Activated CD4-positive, alpha-beta memory T cell treated with anti-CD3 and anti-CD28 coated beads, Interleukin-2, amount 10 ng/mL, durations not matched to agents 7 days and 5 days (primary cell): Measurements from ENCODE around the gene RABGEF1. TPM values are rescaled to one million over a fixed set of nuclear protein-coding genes. Genes with fewer than 3 reads are reported as not detected.
"Not testable (repeated sequence)": the region's sequence is repeated elsewhere in the genome, so short reads cannot be mapped to it uniquely, and the experiment has no call there.

ENCODE experiments used
- CTCF ChIA-PET: fragments of 350-600 bp; sonication (Branson Sonifier 250); formaldehyde crosslinking; loops from one replicate; lab custom pipeline; 2021; ENCODE audit warnings: antibody characterized with exemption, inconsistent platforms; lab: Charles Lee
- POLR2A ChIA-PET: fragments of 350-600 bp; sonication (Branson Sonifier 250); formaldehyde crosslinking; loops from one replicate; lab custom pipeline; 2021; ENCODE audit warnings: antibody characterized with exemption; lab: Charles Lee
- DNase-seq: peaks from one replicate; pipeline ENCODE4 v3.0.0-alpha.2; 2020
- H3K27ac Mint-ChIP-seq: one replicate; pipeline ENCODE4 v1.8.0; 2021; ENCODE audit warnings: mild to moderate bottlenecking, mixed read lengths
- H3K27me3 Mint-ChIP-seq: one replicate; pipeline ENCODE4 v1.8.0; 2021; ENCODE audit warnings: mixed read lengths
- H3K36me3 Mint-ChIP-seq: one replicate; pipeline ENCODE4 v1.8.0; 2021; ENCODE audit warnings: low read depth, mixed read lengths
- H3K4me1 Mint-ChIP-seq: one replicate; pipeline ENCODE4 v1.8.0; 2021; ENCODE audit warnings: mixed read lengths
- H3K4me3 Mint-ChIP-seq: one replicate; pipeline ENCODE4 v1.8.0; 2021; ENCODE audit warnings: mild to moderate bottlenecking, mixed read lengths
- H3K9me3 Mint-ChIP-seq: one replicate; pipeline ENCODE4 v1.8.0; 2021; ENCODE audit warnings: mixed read lengths
- total RNA-seq, 2 experiments: library from RNA; stranded (reverse); gene quantifications; one replicate each; pipeline ENCODE4 v1.2.3, GENCODE V29; 2021

RABGEF1 gene
- total RNA-seq, 2 experiments from 2014 or later = 22.1 to 24.2 TPM

DNA sequence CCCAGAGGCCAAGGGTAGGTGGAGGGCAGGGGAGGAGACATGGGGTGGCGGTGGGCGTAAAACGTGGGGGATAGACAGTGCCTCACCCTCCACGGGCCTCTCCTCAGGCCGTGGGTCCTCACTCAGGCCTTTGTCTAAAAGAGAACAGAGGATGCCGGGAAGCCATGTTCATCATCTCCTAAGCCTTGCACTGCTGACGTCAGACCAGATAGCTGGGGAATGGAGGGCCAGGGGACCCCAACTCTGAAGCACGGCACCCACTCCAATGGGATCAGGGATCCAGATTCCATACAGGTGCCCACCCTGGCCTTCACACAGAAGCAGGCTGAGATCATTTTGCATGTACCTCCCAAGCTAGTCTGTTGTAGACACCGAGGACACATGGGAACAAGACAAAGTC is 97.1 kb downstream of the RABGEF1 start:
- POLR2A ChIA-PET = no interaction called here
- Mint-ChIP-seq H3K4me1 (no peaks in the 10 kb centered on the region), H3K36me3 (no peaks in the 10 kb centered on the region), H3K27ac (no peak overlapping the region), H3K27me3 (no peaks in the 10 kb centered on the region), H3K4me3 (no peak overlapping the region), H3K9me3 (no peaks in the 10 kb centered on the region)
- DNase-seq = no peak
- CTCF ChIA-PET = no interaction called here

- Mint-ChIP-seq H3K27ac (no peak overlapping the region), H3K36me3 (peaks cover 2% of the 10 kb centered on the region), H3K4me3 (no peak overlapping the region), H3K9me3 (no peaks in the 10 kb centered on the region), H3K27me3 (peaks cover 2% of the 10 kb centered on the region), H3K4me1 (peaks cover 12% of the 10 kb centered on the region)
- DNase-seq = no peak
- ChIA-PET CTCF (no interaction called here), POLR2A (no interaction called here)
These were observed 99.3 kb downstream of the RABGEF1 start for GRCh38 chr7:66839814-66840213.

GRCh38 chr7:66840316-66840715 is 99.8 kb downstream of the RABGEF1 start:
- Mint-ChIP-seq H3K9me3 (no peaks in the 10 kb centered on the region), H3K27me3 (peaks cover 2% of the 10 kb centered on the region), H3K4me1 (peaks cover 15% of the 10 kb centered on the region), H3K27ac (no peak overlapping the region), H3K36me3 (peaks cover 5% of the 10 kb centered on the region), H3K4me3 (no peak overlapping the region)
- CTCF ChIA-PET = no interaction called here
- DNase-seq = no peak
- POLR2A ChIA-PET = no interaction called here

DNA sequence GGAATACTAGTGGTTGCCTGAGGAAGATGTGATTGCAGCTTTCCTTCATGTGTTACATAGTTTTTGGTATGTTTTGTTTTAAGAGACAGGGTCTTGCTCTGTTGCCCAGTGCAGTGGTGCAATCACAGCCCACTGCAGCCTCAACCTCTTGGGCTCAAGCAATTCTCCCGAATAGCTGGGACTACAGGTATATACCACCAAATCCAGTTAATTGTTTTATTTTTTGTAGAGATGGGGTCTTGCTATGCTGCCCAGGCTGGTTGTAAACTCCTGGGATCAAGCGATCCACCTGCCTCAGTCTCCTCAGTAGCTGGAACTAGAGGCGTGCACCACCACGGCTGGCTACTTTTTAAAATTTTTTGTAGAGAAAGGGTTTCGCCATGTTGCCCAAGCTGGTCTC is 101.4 kb downstream of the RABGEF1 start:
- ChIA-PET POLR2A (no interaction called here), CTCF (no interaction called here)
- Mint-ChIP-seq H3K27ac (no peak overlapping the region), H3K4me1 (peaks cover 24% of the 10 kb centered on the region), H3K9me3 (no peaks in the 10 kb centered on the region), H3K27me3 (peaks cover 2% of the 10 kb centered on the region), H3K36me3 (peaks cover 5% of the 10 kb centered on the region), H3K4me3 (no peak overlapping the region)
- DNase-seq = no peak

GRCh38 chr7:66843492-66843891 is 103.0 kb downstream of the RABGEF1 start:
- H3K27me3 Mint-ChIP-seq, H3K27ac Mint-ChIP-seq, DNase-seq, H3K36me3 Mint-ChIP-seq, H3K9me3 Mint-ChIP-seq: not testable (repeated sequence)
- H3K4me3 Mint-ChIP-seq = peak overlapping the region; percentile 98
- CTCF ChIA-PET = interaction anchor here (1.4 to 2.6 kb wide), 3 partner anchors 52 to 459 kb away, joined by 6 to 7 read pairs (median 6); no protein-coding TSS in a partner anchor
- peaks cover 35% of the 10 kb centered on the region for H3K4me1 Mint-ChIP-seq
- POLR2A ChIA-PET = interaction anchor here (1.1 to 2.8 kb wide), 8 partner anchors 10 to 430 kb away, joined by 3 to 53 read pairs (median 10); partner anchors contain the start of genes RABGEF1, SBDS, TMEM248 and TYW1

GRCh38 chr7:66844552-66845378 is 104.2 kb downstream of the RABGEF1 start:
- no peaks in the 10 kb centered on the region for H3K9me3 Mint-ChIP-seq
- H3K27me3 Mint-ChIP-seq = peaks cover 2% of the 10 kb centered on the region
- POLR2A ChIA-PET = interaction anchor here (0.6 to 2.8 kb wide), 38 partner anchors 9 to 1471 kb away, joined by 3 to 53 read pairs (median 5); partner anchors contain the start of genes CRCP, KCTD7, RABGEF1 and SBDS
- H3K4me3 Mint-ChIP-seq = peak overlapping the region; percentile 98
- H3K27ac Mint-ChIP-seq = peak overlapping the region; percentile 99
- CTCF ChIA-PET = interaction anchor here (0.6 to 2.6 kb wide), 19 partner anchors 12 to 458 kb away, joined by 3 to 17 read pairs (median 4); partner anchors contain the start of genes SBDS and TYW1
- DNase-seq = peak; percentile 99
- peaks cover 5% of the 10 kb centered on the region for H3K36me3 Mint-ChIP-seq
- H3K4me1 Mint-ChIP-seq = peaks cover 36% of the 10 kb centered on the region

- H3K4me3 Mint-ChIP-seq = peak overlapping the region; percentile 98
- peaks cover 36% of the 10 kb centered on the region for H3K4me1 Mint-ChIP-seq
- H3K27me3 Mint-ChIP-seq = peaks cover 2% of the 10 kb centered on the region
- POLR2A ChIA-PET = interaction anchor here (1.3 to 2.8 kb wide), 19 partner anchors 9 to 352 kb away, joined by 4 to 53 read pairs (median 9); partner anchors contain the start of genes KCTD7, RABGEF1, SBDS and TMEM248
- CTCF ChIA-PET = interaction anchor here (0.8 to 2.6 kb wide), 13 partner anchors 12 to 457 kb away, joined by 3 to 17 read pairs (median 4); partner anchors contain the start of genes SBDS and TYW1
- H3K9me3 Mint-ChIP-seq = no peaks in the 10 kb centered on the region
- peaks cover 5% of the 10 kb centered on the region for H3K36me3 Mint-ChIP-seq
- no peak for DNase-seq
- peak overlapping the region; percentile 99 for H3K27ac Mint-ChIP-seq
These were observed 105.0 kb downstream of the RABGEF1 start for GRCh38 chr7:66845379-66846095.

GRCh38 chr7:66846096-66846445 is 105.5 kb downstream of the RABGEF1 start:
- H3K36me3 Mint-ChIP-seq, H3K27me3 Mint-ChIP-seq, DNase-seq, POLR2A ChIA-PET, CTCF ChIA-PET, H3K9me3 Mint-ChIP-seq: not testable (repeated sequence)
- H3K4me1 Mint-ChIP-seq = peaks cover 36% of the 10 kb centered on the region
- peak overlapping the region; percentile 98 for H3K4me3 Mint-ChIP-seq
- H3K27ac Mint-ChIP-seq = peak overlapping the region; percentile 99

- not testable (repeated sequence) for H3K4me3 Mint-ChIP-seq, H3K36me3 Mint-ChIP-seq, H3K9me3 Mint-ChIP-seq, DNase-seq, H3K27ac Mint-ChIP-seq, H3K27me3 Mint-ChIP-seq
- ChIA-PET POLR2A (interaction anchor here (2.0 kb wide), 1 partner anchor 12 kb away, joined by 9 read pairs; no protein-coding TSS in a partner anchor), CTCF (interaction anchor here (0.6 kb wide), 1 partner anchor 8 kb away, joined by 3 read pairs; no protein-coding TSS in a partner anchor)
- peaks cover 36% of the 10 kb centered on the region for H3K4me1 Mint-ChIP-seq
These were observed 107.0 kb downstream of the RABGEF1 start for GRCh38 chr7:66847523-66847855.

- ChIA-PET CTCF (interaction anchor here (0.6 kb wide), 2 partner anchors 7 to 311 kb away, joined by 3 read pairs; no protein-coding TSS in a partner anchor), POLR2A (interaction anchor here (2.0 kb wide), 1 partner anchor 12 kb away, joined by 9 read pairs; no protein-coding TSS in a partner anchor)
- H3K4me1 Mint-ChIP-seq = peaks cover 35% of the 10 kb centered on the region
- no peak for DNase-seq
- H3K4me3 Mint-ChIP-seq = no peak overlapping the region
- H3K36me3 Mint-ChIP-seq = peaks cover 5% of the 10 kb centered on the region
- H3K9me3 Mint-ChIP-seq = no peaks in the 10 kb centered on the region
- H3K27me3 Mint-ChIP-seq = peaks cover 2% of the 10 kb centered on the region
- peak overlapping the region; percentile 58 for H3K27ac Mint-ChIP-seq
These were observed 107.6 kb downstream of the RABGEF1 start for GRCh38 chr7:66847879-66848790.

DNA sequence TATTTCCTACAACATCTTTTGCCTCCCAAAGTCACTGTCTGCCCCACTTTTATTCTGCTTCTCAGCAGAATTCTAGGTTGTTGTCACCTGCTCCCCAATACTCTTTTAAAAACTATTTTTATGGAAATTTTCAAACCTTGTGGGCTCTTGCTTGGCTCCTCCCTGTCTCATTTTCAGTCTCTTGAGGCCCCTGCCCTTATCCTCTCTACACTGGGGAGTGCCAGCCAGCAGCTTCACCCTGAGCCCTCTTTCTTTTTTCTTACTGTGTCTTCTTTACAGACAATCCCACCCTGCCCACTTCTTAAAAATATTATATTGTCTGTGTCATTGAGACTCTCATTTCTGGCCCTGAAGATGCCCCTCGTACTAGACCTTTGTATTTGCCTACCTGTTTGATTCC is 118.8 kb downstream of the RABGEF1 start:
- peaks cover 7% of the 10 kb centered on the region for H3K36me3 Mint-ChIP-seq
- peak overlapping the region; percentile 96 for H3K27ac Mint-ChIP-seq
- no peaks in the 10 kb centered on the region for H3K9me3 Mint-ChIP-seq
- peaks cover 23% of the 10 kb centered on the region for H3K4me1 Mint-ChIP-seq
- POLR2A ChIA-PET = interaction anchor here (1.0 to 4.4 kb wide), 7 partner anchors 8 to 61 kb away, joined by 3 to 47 read pairs (median 5); partner anchors contain the start of gene TMEM248
- CTCF ChIA-PET = interaction anchor here (0.9 to 2.5 kb wide), 4 partner anchors 15 to 62 kb away, joined by 3 to 17 read pairs (median 6); partner anchors contain the start of gene TMEM248
- H3K4me3 Mint-ChIP-seq = peak overlapping the region; percentile 51
- DNase-seq = no peak
- no peaks in the 10 kb centered on the region for H3K27me3 Mint-ChIP-seq
